Measurements from ENCODE around the gene SNRPB.

SNRPB gene

GRCh38 chr20:2473516-2473915 lies 2.9 kb upstream of the SNRPB start:
- DNase-seq = no peak

GRCh38 chr20:2469991-2470422 lies 582 bp downstream of the SNRPB start:
- DNase-seq = peak; percentile 27

- DNase-seq = no peak
Observed at GRCh38 chr20:2468581-2469407, 1.8 kb downstream of the SNRPB start.

GRCh38 chr20:2467412-2467811 lies 3.2 kb downstream of the SNRPB start:
- DNase-seq = no peak

GRCh38 chr20:2465100-2465499 lies 5.5 kb downstream of the SNRPB start:
- no peak for DNase-seq

GRCh38 chr20:2463616-2464365 lies 6.8 kb downstream of the SNRPB start:
- no peak for DNase-seq

GRCh38 chr20:2462484-2462883 lies 8.1 kb downstream of the SNRPB start:
- no peak for DNase-seq

- no peak for DNase-seq
Observed at GRCh38 chr20:2460752-2461424, 9.7 kb downstream of the SNRPB start.

- no peak for DNase-seq
Observed at GRCh38 chr20:2459981-2460751, 10.4 kb downstream of the SNRPB start.

GRCh38 chr20:2458919-2459499 lies 11.6 kb downstream of the SNRPB start:
- no peak for DNase-seq

GRCh38 chr20:2455771-2456497 lies 14.7 kb downstream of the SNRPB start:
- DNase-seq = no peak

- DNase-seq = no peak
Observed at GRCh38 chr20:2453792-2454191, 16.8 kb downstream of the SNRPB start.

GRCh38 chr20:2451939-2452732 lies 18.5 kb downstream of the SNRPB start:
- DNase-seq = peak; percentile 48

- DNase-seq = no peak
Observed at GRCh38 chr20:2451422-2451821, 19.2 kb downstream of the SNRPB start.

GRCh38 chr20:2449386-2449785 lies 21.2 kb downstream of the SNRPB start:
- DNase-seq = no peak

- DNase-seq = no peak
Observed at GRCh38 chr20:2446845-2447244, 23.7 kb downstream of the SNRPB start.

- no peak for DNase-seq
Observed at GRCh38 chr20:2431185-2431584, 39.4 kb downstream of the SNRPB start.

GRCh38 chr20:2430538-2430937 lies 40.1 kb downstream of the SNRPB start:
- DNase-seq = no peak

GRCh38 chr20:2429051-2429450 lies 41.5 kb downstream of the SNRPB start:
- DNase-seq = no peak

- no peak for DNase-seq
Observed at GRCh38 chr20:2421247-2421646, 49.3 kb downstream of the SNRPB start.

GRCh38 chr20:2420510-2420909 lies 50.1 kb downstream of the SNRPB start:
- no peak for DNase-seq

All from 8988T (cell line).